ENCODE results near the gene MGST1. TPM values are rescaled to one million over a fixed set of nuclear protein-coding genes. Genes with fewer than 3 reads are reported as not detected.
A peak's percentile ranks its signal among the peaks of the same experiment; 100 is the strongest.

MGST1 gene
- total RNA-seq, 2 donors from 2014 or later, result 339 to 555 TPM

DNA sequence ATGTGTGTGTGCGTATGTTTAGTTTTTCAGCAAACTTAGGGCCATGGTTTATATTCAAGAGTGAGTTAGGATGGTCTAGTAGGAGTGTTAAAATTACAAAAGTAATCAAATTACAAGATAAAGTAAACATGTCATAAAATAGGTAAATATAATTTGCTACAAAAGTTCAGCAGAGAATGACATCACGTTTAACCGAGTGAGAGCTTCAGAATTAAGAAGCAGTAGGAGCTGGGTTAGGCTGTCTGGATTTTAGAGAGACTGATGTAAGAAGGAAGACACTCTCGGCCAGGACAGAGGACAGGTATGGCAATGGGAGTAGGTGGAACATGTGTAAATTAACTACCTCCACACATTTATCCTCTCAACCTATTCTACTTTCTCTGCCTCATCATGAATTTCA, 11.6 kb upstream of the MGST1 start:
- no peaks in the 10 kb centered on the region for H3K9me3 ChIP-seq
- no peak overlapping the region for H3K27ac ChIP-seq
- H3K4me3 ChIP-seq, result no peak overlapping the region
- TF ChIP-seq, protein P1, sequence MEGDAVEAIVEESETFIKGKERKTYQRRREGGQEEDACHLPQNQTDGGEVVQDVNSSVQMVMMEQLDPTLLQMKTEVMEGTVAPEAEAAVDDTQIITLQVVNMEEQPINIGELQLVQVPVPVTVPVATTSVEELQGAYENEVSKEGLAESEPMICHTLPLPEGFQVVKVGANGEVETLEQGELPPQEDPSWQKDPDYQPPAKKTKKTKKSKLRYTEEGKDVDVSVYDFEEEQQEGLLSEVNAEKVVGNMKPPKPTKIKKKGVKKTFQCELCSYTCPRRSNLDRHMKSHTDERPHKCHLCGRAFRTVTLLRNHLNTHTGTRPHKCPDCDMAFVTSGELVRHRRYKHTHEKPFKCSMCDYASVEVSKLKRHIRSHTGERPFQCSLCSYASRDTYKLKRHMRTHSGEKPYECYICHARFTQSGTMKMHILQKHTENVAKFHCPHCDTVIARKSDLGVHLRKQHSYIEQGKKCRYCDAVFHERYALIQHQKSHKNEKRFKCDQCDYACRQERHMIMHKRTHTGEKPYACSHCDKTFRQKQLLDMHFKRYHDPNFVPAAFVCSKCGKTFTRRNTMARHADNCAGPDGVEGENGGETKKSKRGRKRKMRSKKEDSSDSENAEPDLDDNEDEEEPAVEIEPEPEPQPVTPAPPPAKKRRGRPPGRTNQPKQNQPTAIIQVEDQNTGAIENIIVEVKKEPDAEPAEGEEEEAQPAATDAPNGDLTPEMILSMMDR (IDR thresholded peaks at IDR 0.05), result no peak
- H3K4me1 ChIP-seq, result no peaks in the 10 kb centered on the region
- no peak for DNase-seq
- no peak overlapping the region for H3K9ac ChIP-seq (ENCODE audit: low read depth in 2 of 2, low read length in 2 of 2)
- no peaks in the 10 kb centered on the region for H3K36me3 ChIP-seq
- intact Hi-C loops (cut with DNase I), result no loop called here
- H3K27me3 ChIP-seq, result no peaks in the 10 kb centered on the region

DNA sequence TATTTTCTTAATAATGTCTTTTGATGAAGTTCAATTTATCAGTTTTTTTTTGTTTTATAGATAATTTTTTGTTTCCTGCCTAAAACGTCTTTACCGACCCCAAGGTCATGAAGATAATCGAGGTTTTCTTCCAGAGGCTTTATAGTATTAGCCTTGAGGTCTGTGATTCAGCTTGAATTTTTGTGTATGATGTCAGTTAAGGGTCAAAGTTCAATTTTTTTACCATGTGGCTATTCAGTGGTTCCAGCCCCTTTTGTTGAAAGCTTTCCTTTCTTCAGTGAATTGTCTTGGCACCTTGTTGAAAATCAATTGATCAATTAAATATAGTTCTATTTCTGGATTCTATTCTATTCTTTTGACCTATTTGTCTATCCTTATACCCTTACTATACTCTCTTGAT, 3.2 kb upstream of the MGST1 start:
- no peaks in the 10 kb centered on the region for H3K9me3 ChIP-seq
- intact Hi-C loops (cut with DNase I), result no loop called here
- no peaks in the 10 kb centered on the region for H3K27me3 ChIP-seq
- H3K9ac ChIP-seq (ENCODE audit: low read depth in 2 of 2, low read length in 2 of 2), result no peak overlapping the region
- no peak overlapping the region for H3K4me3 ChIP-seq
- H3K36me3 ChIP-seq, result no peaks in the 10 kb centered on the region
- H3K27ac ChIP-seq, result no peak overlapping the region
- no peaks in the 10 kb centered on the region for H3K4me1 ChIP-seq
- TF ChIP-seq, protein P1 (IDR thresholded peaks at IDR 0.05), result no peak
- DNase-seq, result no peak

DNA sequence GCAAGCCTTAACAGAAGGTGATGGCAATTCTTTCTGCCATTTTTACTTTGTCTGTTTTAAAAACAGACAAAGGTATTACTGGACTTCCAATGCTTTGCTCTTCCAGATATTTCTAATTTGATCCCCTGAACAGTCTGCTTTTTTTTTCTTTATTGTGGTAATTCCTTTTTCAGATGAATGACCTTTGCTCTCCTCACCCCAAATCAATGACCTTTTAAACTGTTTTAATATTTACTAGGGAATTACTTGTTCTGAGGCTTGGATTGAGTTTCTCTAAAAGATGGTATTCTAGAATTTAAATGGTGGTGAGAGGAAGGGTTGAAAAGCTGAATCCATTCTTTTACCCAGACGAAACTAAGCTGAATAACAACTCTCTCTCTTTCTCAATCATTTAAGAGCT, 2.3 kb upstream of the MGST1 start:
- Histone ChIP-seq H3K4me3 (no peak overlapping the region), H3K9ac (ENCODE audit: low read depth in 2 of 2, low read length in 2 of 2) (peak overlapping the region in 1 of 2 donors; percentile 9), H3K9me3 (no peaks in the 10 kb centered on the region), H3K27me3 (no peaks in the 10 kb centered on the region), H3K4me1 (no peaks in the 10 kb centered on the region), H3K36me3 (no peaks in the 10 kb centered on the region), H3K27ac (peak overlapping the region; percentile 78)
- TF ChIP-seq, protein P1 (IDR thresholded peaks at IDR 0.05), result no peak
- no peak for DNase-seq
- intact Hi-C loops (cut with DNase I), result no loop called here

DNA sequence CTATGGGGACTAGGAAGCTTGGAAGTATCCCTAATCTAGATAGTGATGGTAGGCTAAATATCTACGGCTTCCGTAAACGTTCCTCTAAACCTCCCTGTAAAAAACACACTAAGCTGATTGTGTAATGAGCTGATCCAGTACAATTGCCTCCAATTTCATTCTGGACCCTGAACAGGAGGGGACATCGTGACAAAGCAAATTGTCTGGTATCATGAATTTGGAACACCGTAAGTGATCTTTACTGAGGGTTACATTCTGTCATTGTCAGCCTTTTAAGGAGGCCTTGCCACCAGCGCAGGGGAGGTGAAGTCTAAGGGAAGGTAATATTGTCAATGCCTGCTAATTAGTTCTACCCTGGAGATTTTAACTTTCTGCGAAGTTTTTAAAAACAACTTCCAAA, 487 bp upstream of the MGST1 start:
- H3K9ac ChIP-seq (ENCODE audit: low read depth in 2 of 2, low read length in 2 of 2), result peak overlapping the region in 1 of 2 donors; percentile 91

DNA sequence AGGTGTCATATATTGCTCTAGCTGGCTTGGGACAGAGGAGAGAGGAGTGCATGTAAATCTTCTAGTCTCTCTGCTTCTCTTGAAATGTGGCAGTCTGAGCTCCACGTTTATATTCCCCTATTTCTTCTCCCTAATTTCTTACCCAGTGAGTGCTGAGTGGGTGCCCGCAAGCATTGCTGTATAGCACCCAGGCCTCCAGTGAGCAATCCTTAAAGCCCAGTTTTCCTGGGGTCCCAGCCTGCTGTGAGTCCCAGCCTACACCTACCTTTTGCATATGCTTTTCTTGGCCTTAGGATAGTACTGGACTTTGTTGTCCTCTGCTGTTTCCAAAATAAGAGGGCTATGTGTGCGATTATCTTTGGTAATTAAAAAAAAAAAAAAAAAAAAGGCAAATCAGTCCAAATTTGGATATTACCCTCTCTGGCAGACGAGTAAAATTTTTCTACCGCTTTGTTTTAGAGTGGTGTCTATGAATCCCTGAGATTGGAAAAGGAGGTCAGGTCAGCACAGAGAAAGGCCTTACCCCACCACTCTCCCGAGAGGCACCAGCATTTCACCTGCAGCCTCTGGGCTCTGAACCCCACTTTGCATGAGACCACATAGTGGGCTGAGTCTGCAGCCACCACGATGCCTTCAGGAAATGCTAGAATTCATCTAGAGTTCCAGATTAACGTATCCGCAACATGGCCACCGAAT, 1.1 kb downstream of the MGST1 start:
- intact Hi-C loops (cut with DNase I), result no loop called here
- H3K9ac ChIP-seq (ENCODE audit: low read depth in 2 of 2, low read length in 2 of 2), result peak overlapping the region; percentile 66 to 91
- DNase-seq, result no peak
- H3K4me1 ChIP-seq, result no peaks in the 10 kb centered on the region
- H3K4me3 ChIP-seq, result peak overlapping the region; percentile 36
- no peaks in the 10 kb centered on the region for H3K9me3 ChIP-seq
- TF ChIP-seq, protein P1 (IDR thresholded peaks at IDR 0.05), result no peak
- H3K27ac ChIP-seq, result peak overlapping the region; percentile 78
- H3K27me3 ChIP-seq, result no peaks in the 10 kb centered on the region
- no peaks in the 10 kb centered on the region for H3K36me3 ChIP-seq

More for the DNA sequence above, 487 bp upstream of the MGST1 start:
- no peaks in the 10 kb centered on the region for H3K27me3 ChIP-seq
- H3K4me1 ChIP-seq, result no peaks in the 10 kb centered on the region
- H3K4me3 ChIP-seq, result peak overlapping the region; percentile 36
- intact Hi-C loops (cut with DNase I), result no loop called here
- TF ChIP-seq, protein P1 (IDR thresholded peaks at IDR 0.05), result no peak
- H3K36me3 ChIP-seq, result no peaks in the 10 kb centered on the region
- peak overlapping the region; percentile 78 for H3K27ac ChIP-seq
- no peaks in the 10 kb centered on the region for H3K9me3 ChIP-seq
- DNase-seq, result peak; percentile 36
